ENCODE results near the gene MAP7D3.
"Not testable (repeated sequence)": the region's sequence is repeated elsewhere in the genome, so short reads cannot be mapped to it uniquely, and the experiment has no call there.

Gene MAP7D3

DNA sequence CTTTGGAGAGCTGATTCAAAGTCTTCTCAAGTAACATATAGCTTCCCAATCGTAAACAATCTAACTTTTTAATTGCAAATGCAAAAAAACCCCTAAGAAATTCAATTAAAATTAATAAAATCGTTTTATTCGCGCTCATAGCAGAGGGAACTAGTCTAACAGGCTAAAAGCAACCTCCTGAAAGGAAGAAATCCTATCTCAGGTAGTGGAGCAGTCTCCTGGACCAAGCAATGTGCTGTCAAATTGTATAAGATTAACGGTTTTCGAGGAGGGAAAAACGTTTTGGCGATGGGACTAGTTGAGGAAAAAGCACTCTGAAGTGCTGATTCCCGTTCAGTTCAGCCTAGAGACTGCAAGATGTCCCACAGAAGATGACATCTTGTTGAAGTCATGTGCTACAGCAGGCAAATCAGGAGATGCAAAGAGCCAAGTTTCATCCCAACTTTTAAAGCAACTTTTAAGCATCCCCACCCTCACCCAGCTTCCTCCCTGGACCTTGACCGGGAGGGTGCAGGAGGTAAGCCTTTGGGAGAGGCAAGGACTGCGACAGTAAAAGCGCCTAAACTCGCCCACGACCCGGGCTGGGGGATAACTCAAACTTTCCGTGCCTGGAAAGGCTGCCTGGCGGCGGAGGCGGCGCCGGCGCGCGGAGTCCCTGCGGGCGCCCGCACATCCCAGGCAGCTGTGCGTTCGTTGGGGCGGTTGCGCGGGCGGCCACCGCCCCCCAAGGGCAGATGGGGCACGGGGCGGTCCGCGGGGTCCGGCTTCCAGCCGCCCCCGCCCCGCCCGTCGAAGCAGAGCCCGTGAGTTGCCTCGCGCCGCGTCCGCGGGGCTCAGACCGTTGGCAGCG lies 784 bp downstream of the MAP7D3 start:
- peak in 2 of 5 experiments; percentile 7 for DNase-seq

GRCh38 chrX:136246201-136246600 lies 5.0 kb downstream of the MAP7D3 start:
- no peak for DNase-seq

- not testable (repeated sequence) for DNase-seq
Observed at GRCh38 chrX:136237849-136238248, 13.4 kb downstream of the MAP7D3 start.

DNA sequence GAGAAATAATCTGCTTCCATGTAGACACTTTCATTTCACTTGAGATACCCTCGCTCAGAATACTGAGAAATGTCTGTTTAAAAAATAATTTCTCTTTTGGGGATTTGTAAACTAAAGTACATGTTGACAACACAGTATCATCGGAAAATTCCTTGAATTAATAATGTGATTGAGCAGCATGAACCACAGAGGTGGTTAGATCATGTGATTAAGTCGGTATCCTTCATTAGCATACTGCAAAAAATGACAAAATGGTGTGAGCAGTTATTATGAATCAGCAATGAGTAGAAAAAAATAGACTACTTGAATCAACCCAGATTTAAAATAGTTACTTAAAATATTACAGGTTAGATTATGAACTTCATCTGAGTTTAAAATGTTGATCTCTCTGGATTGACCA lies 14.1 kb downstream of the MAP7D3 start:
- peak in 1 of 5 experiments; percentile 12 for DNase-seq

- no peak for DNase-seq
Observed at GRCh38 chrX:136228839-136229207, 22.4 kb downstream of the MAP7D3 start.

GRCh38 chrX:136227948-136228838 lies 23.0 kb downstream of the MAP7D3 start:
- peak in 1 of 5 experiments; percentile 64 for DNase-seq

DNA sequence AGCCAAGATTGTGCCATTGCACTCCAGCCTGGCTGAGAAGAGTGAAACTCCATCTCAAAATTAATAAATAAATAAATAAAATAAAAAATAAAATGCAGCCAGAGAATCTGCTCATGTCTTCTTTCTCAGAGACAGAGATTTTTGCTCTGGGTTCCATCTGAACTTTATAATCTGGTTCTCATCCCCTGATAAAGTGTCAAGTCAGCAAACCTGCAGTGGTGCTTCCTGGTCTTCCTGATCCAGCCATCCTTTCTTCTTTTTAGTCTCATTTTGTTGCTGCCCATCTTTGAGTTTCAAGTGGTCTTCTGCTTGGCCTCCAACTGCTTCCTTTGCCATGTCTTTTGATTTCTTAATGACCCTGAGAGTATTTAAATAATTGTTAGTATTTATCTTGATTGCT lies 24.1 kb downstream of the MAP7D3 start:
- no peak for DNase-seq

DNA sequence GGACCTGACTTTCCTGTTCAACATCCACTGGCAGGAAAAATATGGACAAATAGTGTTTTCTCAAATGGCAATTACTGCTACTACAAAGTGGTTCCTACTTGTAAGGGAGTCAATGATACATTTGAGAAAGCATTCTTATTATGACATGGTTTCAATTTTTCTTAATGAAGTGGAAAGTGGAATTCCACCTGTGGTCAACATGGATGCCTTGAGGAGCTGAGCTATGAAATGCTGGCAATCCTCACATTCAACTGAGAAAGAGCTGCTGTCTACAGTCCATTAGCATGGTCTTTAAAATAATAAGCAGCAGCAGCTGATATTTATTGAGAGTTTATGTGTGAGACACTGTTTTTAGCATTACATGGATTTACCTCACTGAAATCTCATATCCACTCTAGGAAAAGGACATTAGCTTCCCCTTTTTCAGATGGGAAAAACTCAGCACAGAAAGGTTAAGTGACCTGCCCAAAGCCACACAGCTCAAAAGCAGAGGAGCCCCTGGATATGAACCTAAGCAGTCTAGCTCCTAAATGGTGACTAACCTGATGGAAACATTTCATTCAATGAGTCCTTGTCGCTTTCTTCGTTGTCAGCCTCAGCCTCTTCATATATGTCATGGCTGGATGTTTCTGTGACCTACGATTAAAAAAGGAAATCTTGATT lies 29.2 kb downstream of the MAP7D3 start:
- DNase-seq: no peak

- no peak for DNase-seq
Observed at GRCh38 chrX:136220951-136221350, 30.2 kb downstream of the MAP7D3 start.

DNA sequence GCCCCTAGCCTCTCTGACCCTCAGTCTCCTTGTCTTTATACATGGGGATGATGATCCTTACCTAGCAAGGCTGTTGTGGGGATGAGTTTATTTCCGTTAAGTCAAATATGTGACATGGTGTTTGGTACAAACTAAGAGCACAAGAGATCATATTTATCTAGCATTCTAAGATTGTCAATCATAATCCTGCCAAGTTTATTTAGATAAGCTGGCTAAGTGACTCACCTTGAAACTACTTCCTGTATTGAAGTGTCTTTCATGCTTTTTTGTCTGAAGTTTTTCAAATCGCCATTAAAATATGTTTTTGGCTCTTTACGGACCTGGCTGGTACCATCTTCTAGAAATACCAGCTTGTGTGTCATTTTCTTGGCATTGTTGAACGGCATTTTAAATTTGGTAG lies 30.7 kb downstream of the MAP7D3 start:
- peak in 1 of 5 experiments; percentile 13 for DNase-seq

GRCh38 chrX:136219893-136220292 lies 31.3 kb downstream of the MAP7D3 start:
- no peak for DNase-seq

DNA sequence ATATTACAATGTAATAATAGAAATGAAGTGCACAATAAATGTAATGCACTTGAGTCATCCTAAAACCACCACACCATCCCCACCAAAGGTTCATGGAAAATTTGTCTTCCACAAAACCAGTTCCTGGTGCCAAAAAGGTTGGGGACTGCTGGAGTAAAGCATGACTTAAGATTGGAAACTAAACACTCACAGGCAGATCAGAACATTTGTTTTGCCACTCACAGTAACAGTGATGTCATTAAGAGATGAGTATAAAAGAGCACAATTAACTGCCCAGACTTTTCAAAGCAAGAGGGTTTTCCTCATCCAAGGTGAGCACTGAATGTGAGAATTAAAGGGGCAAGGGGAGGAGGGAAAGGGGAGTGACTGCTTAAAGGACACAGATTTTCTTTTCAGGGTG lies 35.6 kb downstream of the MAP7D3 start:
- no peak for DNase-seq

DNA sequence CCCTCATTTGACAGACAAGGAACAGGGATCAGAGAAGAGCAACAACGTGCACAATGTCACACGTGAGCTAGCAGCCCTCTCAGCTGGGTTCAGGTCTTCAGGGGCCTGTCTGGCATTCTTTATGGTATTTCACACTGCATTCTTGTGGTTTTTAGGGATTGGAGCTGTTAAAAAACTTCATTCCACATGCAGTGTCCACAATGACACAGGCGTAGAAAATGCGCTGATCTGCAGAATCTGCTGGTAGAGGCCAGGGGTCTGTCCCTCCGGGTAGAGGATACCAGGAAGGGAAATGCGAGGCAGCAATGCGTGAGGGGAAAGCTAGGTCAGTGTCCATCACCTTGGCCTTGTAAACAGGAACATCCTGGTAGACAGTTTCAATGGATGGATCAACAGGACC lies 36.6 kb downstream of the MAP7D3 start:
- DNase-seq: no peak

GRCh38 chrX:136212557-136213111 lies 38.6 kb downstream of the MAP7D3 start:
- no peak for DNase-seq

DNA sequence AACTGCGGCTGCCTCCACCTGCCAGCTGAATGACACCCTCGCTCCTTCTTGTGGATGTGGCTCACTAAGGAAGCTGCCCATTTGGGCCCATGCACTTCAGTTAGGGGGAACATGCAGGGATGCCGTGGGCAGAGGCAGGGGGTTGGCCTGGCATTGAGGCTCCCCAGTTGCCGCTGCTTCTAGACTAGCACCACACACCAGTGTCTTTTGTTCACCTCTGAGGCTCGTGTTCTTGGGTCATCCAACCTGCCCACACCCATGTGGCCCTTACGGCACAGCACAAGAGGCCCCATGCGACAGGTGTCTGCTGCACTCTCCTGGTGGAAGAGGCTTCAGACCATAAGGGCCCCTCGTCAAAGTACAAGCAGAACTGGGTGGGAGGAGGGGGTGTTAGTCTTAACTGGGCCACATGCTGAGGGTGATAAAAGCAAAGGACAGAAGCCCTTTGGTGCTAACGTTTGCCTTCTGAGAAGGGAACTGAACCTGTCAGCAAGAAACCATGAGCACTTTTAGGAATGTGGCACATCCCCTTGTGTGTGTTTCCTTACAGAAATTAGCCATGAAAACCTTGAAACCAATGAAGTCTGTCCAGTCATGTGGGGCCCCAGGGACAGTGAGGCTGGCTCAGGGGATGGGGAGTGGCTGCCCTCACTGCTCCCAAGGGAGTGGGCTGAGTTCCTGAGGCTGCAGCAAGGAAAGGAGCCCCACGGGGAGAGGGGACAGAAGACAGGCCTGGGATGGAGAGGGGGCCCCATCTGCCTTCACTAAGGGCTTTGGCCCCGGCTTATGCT lies 39.2 kb downstream of the MAP7D3 start:
- DNase-seq: no peak

DNA sequence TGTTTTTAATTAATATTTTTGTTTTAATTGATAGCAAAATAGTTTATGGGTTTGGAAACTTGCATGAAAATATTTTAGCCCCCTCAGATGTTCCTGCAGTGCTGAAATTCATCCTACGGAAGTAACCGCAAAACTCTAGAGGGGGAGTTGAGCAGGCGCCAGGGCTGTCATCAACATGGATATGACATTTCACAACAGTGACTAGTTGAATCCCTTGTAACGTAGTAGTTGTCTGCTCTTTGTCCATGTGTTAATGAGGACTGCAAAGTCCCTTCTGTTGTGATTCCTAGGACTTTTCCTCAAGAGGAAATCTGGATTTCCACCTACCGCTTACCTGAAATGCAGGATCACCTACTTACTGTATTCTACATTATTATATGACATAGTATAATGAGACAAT lies 40.4 kb downstream of the MAP7D3 start:
- no peak for DNase-seq

DNA sequence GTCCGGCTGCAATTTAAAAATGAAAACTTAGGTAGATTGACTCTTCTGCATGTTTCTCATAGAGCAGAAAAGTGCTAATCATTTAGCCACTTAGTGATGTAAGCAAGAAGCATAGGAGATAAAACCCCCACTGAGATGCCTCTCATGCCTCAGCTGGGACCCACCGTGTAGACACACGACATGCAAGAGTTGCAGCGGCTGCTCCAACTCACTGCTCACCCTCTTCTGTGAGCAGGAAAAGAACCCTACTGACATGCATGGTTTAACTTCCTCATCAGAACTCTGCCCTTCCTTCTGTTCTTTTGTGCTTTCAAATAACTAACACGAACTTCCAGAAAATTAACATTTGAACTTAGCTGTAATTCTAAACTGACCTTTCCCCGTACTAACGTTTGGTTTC lies 41.0 kb downstream of the MAP7D3 start:
- no peak for DNase-seq

- no peak for DNase-seq
Observed at GRCh38 chrX:136209751-136210150, 41.4 kb downstream of the MAP7D3 start.

GRCh38 chrX:136209016-136209738 lies 42.0 kb downstream of the MAP7D3 start:
- peak in 3 of 5 experiments; percentile 2 to 51 (median 18) for DNase-seq

DNA sequence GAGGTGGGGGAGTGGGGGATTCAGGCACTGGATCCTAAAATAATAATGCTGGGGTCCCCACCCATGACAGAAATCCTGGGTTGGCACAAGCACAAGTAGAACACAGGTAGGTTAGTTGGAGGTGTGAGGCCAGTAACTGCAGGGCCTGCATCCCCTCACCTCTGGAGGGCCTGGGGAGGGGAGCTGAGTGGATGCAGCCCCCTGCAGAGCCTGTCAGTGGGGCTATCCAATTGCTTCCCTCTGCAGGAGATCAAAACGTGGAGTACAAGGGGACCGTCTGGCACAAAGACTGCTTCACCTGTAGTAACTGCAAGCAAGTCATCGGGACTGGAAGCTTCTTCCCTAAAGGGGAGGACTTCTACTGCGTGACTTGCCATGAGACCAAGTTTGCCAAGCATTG lies 43.7 kb downstream of the MAP7D3 start:
- no peak for DNase-seq

DNA sequence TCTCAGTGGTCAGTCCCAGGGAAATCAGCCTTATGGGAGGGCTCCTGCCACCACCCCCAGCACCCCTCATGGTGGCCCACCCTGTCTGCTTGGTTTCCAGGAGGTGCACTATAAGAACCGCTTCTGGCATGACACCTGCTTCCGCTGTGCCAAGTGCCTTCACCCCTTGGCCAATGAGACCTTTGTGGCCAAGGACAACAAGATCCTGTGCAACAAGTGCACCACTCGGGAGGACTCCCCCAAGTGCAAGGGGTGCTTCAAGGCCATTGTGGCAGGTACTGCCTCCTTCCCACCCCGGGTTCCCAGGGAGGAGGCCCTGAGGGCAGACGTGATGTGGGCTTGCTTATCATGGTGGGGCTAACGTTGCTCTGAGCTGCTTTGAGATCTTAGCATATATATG lies 44.3 kb downstream of the MAP7D3 start:
- DNase-seq: no peak
